NCI-H1417 (cell line): ENCODE measurements around the gene CEP112.

Source experiments
- DNase-seq, 3 experiments: peaks; one replicate each; lab custom pipeline; 2025; lab: John Stamatoyannopoulos, UW

Gene CEP112

GRCh38 chr17:65637786-65638185, 554.1 kb downstream of the CEP112 start:
- no peak for DNase-seq

GRCh38 chr17:65634533-65634932, 557.4 kb downstream of the CEP112 start:
- peak in 1 of 3 experiments; percentile 48 for DNase-seq

GRCh38 chr17:65633988-65634387, 557.9 kb downstream of the CEP112 start:
- DNase-seq: peak in 1 of 3 experiments; percentile 54

- DNase-seq: no peak
Observed at GRCh38 chr17:65633146-65633881, 558.6 kb downstream of the CEP112 start.

GRCh38 chr17:65630502-65630901, 561.4 kb downstream of the CEP112 start:
- DNase-seq: no peak

- peak; percentile 14 to 67 (median 38) for DNase-seq
Observed at GRCh38 chr17:65629234-65629690, 562.7 kb downstream of the CEP112 start.

GRCh38 chr17:65628644-65629036, 563.3 kb downstream of the CEP112 start:
- DNase-seq: no peak

- DNase-seq: peak; percentile 61 to 91 (median 77)
Observed at GRCh38 chr17:65627891-65628643, 563.9 kb downstream of the CEP112 start.

- no peak for DNase-seq
Observed at GRCh38 chr17:65627108-65627507, 564.8 kb downstream of the CEP112 start.

- no peak for DNase-seq
Observed at GRCh38 chr17:65626451-65626850, 565.5 kb downstream of the CEP112 start.

GRCh38 chr17:65618516-65618915, 573.4 kb downstream of the CEP112 start:
- DNase-seq: no peak

- no peak for DNase-seq
Observed at GRCh38 chr17:65617496-65617895, 574.4 kb downstream of the CEP112 start.

GRCh38 chr17:65609749-65610148, 582.2 kb downstream of the CEP112 start:
- no peak for DNase-seq

- no peak for DNase-seq
Observed at GRCh38 chr17:65609286-65609685, 582.6 kb downstream of the CEP112 start.

GRCh38 chr17:65604070-65604469, 587.9 kb downstream of the CEP112 start:
- DNase-seq: no peak

- DNase-seq: no peak
Observed at GRCh38 chr17:65601881-65602280, 590.1 kb downstream of the CEP112 start.

GRCh38 chr17:65601145-65601544, 590.8 kb downstream of the CEP112 start:
- no peak for DNase-seq

GRCh38 chr17:65600518-65600917, 591.4 kb downstream of the CEP112 start:
- no peak for DNase-seq

GRCh38 chr17:65599650-65600049, 592.3 kb downstream of the CEP112 start:
- peak in 1 of 3 experiments; percentile 30 for DNase-seq

GRCh38 chr17:65598746-65599145, 593.2 kb downstream of the CEP112 start:
- peak in 1 of 3 experiments; percentile 24 for DNase-seq

GRCh38 chr17:65595071-65595656, 596.8 kb downstream of the CEP112 start:
- DNase-seq: no peak
